ENCODE data around the gene NYAP2.

The NYAP2 gene

GRCh38 chr2:225569995-225570394, 170.5 kb downstream of the NYAP2 start:
- no peak for DNase-seq

GRCh38 chr2:225573603-225574002, 174.1 kb downstream of the NYAP2 start:
- DNase-seq: no peak

GRCh38 chr2:225574582-225575138, 175.2 kb downstream of the NYAP2 start:
- DNase-seq: no peak

- DNase-seq: no peak
Measured at GRCh38 chr2:225581135-225581534, 181.6 kb downstream of the NYAP2 start.

GRCh38 chr2:225581906-225582305, 182.4 kb downstream of the NYAP2 start:
- DNase-seq: no peak

GRCh38 chr2:225582355-225583116, 183.0 kb downstream of the NYAP2 start:
- no peak for DNase-seq

- no peak for DNase-seq
Measured at GRCh38 chr2:225584796-225585195, 185.3 kb downstream of the NYAP2 start.

GRCh38 chr2:225590932-225591331, 191.4 kb downstream of the NYAP2 start:
- DNase-seq: no peak

GRCh38 chr2:225597911-225598310, 198.4 kb downstream of the NYAP2 start:
- DNase-seq: no peak

GRCh38 chr2:225598426-225598825, 198.9 kb downstream of the NYAP2 start:
- DNase-seq: no peak

GRCh38 chr2:225598897-225599296, 199.4 kb downstream of the NYAP2 start:
- DNase-seq: no peak

- no peak for DNase-seq
Measured at GRCh38 chr2:225599856-225600255, 200.3 kb downstream of the NYAP2 start.

GRCh38 chr2:225600444-225600843, 200.9 kb downstream of the NYAP2 start:
- no peak for DNase-seq

GRCh38 chr2:225600865-225601264, 201.4 kb downstream of the NYAP2 start:
- DNase-seq: no peak

- DNase-seq: no peak
Measured at GRCh38 chr2:225602205-225602604, 202.7 kb downstream of the NYAP2 start.

- no peak for DNase-seq
Measured at GRCh38 chr2:225608136-225608535, 208.6 kb downstream of the NYAP2 start.

GRCh38 chr2:225612636-225613035, 213.1 kb downstream of the NYAP2 start:
- no peak for DNase-seq

- no peak for DNase-seq
Measured at GRCh38 chr2:225614915-225615314, 215.4 kb downstream of the NYAP2 start.

GRCh38 chr2:225615514-225615913, 216.0 kb downstream of the NYAP2 start:
- no peak for DNase-seq

GRCh38 chr2:225616372-225616771, 216.9 kb downstream of the NYAP2 start:
- DNase-seq: no peak

GRCh38 chr2:225616848-225617247, 217.3 kb downstream of the NYAP2 start:
- no peak for DNase-seq

GRCh38 chr2:225620227-225620626, 220.7 kb downstream of the NYAP2 start:
- no peak for DNase-seq

- no peak for DNase-seq
Measured at GRCh38 chr2:225630824-225631533, 231.5 kb downstream of the NYAP2 start.

GRCh38 chr2:225632351-225632750, 232.8 kb downstream of the NYAP2 start:
- DNase-seq: no peak

Data from CD4-positive, alpha-beta T cell treated with Interleukin-1 beta for 1 hour (primary cell).